ENCODE results near the gene CELF6.
"Not testable (repeated sequence)": the region's sequence is repeated elsewhere in the genome, so short reads cannot be mapped to it uniquely, and the experiment has no call there.

Gene CELF6

GRCh38 chr15:72315706-72316370 is 4.1 kb downstream of the CELF6 start:
- peak; percentile 9 for DNase-seq

DNA sequence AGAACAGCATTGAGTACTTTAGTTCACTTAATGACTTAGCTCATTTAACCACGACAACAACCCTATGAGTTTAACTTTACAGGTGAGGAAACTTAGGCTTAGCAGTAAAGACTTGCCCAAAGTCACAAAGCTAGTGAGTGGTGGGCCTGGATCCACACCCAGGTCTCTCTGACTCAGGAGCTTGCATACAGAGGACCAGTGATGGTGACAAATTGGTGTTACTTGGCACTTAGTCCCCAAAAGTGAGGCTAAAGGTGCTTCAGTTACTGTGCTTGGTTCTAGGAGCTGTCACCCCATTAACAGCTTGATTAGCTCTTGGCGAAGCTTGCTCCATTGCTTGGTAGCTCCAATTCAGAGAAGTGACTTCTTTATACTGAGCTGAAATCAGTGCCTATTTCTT is 6.1 kb downstream of the CELF6 start:
- DNase-seq, result no peak

DNA sequence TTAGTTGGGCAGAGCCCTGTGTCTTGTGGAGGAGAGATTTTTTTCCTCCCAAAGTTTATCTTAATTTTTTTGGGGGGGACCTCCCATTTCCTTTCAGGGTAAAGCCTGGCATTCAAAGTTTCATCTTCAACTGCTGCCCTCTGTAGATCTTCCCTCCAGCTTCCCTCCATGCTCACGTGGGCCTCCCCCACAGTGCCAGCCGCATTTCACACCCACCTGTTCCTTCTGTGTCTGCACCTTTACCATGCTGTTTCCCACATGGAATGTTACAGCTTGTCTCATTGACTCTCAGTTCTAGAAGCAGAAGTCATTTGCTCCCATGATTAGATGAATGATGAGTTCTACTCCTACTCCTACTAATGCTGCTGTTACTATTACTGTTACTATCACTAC is 6.5 kb downstream of the CELF6 start:
- no peak for DNase-seq

DNA sequence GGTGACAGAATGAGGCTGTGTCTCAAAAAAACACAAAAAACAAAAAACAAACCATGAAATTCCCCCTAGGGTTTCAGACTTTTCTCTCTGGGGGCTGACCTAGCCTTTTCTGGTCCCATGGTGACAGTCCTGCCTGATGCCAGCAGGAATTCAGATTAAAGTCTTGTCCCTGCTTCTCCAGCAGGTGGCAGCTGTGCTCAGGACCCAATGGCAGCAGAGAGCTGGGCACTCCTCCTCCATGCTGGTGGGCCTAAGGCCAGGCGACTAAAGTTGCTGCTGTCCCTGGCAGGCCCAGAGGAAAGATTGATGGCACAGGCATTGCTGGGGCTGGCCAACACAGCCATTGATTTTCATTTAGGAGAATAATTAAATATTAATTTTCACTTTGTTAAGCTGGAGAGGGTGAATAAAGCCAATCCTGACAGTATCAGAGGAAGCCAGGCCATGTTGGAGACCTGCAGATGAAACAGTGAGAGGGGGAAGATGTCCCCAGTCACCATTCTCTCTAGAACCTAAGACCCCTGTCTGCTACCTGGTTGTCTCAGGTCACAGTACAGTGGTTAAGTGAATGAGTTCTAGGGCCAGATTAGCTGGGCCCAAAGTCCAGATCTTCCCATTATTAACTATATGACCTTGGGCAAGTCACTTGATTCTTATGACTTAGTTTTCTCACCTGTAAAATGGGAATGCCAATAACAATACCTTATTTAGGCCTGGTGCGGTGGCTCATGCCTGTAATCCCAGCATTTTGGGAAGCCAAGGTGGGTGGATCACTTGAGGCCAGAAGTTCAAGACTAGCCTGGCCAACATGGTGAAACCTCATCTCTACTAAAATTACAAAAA is 7.1 kb downstream of the CELF6 start:
- DNase-seq, result peak; percentile 79

DNA sequence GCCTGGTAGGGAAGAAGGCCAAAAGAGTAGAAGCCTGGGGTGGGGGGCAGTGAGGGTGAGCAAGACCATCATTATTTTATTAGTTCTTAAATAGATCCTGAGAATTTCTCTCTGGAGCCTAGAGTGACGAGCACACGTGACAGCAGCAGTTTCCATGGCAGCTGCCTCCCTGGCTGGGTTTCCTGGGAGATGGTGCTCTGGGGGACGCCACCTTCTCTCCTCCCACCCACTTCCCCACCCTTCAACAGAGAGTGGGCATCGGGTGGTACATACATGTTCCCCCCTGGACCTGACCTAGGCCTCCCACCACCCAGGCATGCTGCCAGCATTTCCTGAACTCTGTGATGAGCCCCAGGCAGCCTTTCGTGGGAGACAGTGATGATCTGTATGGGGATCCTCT is 12.9 kb downstream of the CELF6 start:
- no peak for DNase-seq

GRCh38 chr15:72306211-72306785 is 13.7 kb downstream of the CELF6 start:
- DNase-seq, result peak; percentile 52

GRCh38 chr15:72304596-72304995 is 15.4 kb downstream of the CELF6 start:
- no peak for DNase-seq

- no peak for DNase-seq
Measured at GRCh38 chr15:72302955-72303354, 17.0 kb downstream of the CELF6 start.

DNA sequence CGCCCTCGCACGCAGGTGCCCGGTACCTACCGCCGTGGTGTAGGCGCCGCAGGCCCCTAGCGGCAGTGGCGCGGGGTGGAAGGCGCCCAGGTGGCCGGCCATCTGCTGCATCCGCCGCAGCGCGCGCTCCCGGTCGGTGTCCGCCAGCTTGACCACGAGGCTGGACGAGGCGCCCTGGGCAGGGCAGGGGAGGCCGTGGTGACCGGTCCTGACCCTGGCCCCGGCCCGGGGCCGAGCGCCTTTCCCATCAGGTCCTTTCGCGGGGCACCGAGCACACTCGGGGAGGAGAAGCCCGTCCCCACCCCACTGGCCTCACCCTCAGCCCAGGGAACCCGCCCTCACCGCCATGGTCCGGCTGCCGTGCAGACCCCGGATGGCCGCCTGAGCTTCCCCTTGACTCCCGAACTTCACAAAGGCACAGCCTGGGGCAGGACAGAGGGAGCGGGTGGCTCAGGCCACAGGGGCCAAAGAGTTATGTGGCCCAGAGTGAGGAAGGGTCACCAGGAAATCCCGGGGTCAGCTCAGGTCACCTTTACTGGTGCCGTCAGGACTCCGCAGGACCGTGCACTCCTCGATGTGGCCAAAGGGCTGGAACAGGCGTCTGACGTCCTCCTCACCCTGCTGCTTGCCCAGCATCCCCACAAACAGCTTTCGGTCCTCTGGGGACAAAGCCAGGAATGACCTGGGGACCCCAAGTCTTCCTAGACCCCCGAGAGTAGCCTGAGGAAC is 30.2 kb downstream of the CELF6 start:
- no peak for DNase-seq

DNA sequence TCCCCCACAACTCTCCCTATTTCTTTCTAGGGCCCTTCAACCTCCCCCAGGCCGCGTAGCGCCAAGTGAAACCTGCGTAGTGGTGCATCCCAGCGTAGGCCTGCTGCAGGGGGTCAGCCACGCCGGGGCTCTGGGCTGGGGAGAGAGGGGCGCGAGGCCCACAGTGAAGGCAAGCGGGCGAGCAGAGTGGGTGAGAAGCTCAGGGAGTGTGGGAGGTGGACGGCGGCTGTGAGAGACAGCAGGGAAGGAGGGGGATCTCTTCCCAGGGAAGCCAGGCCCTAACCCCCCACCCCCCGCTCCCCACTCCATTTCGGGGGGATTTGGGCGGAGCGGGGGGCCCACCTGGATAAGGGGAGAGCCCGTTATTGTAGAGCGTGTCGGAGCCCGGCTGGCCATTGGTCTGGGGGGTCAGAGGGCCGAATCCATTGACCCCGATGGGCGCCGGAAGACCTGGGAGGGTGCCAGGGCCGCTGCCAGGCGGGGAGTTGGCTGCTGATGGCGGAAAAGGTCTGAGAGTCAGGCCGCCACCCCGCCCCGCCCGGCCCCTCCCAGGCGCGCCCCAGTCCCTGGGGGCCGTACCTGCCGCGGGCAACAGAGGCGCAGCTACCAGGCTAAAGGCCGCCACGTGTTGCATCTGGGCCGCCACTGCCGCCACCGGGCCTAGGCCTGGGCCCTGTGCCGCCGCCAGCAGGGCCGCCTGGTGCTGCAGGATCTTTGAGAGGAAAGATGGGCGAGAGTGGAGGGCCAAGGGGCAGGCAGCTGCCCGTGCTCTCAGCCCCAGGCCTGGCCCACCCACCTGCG is 31.0 kb downstream of the CELF6 start:
- DNase-seq, result no peak

DNA sequence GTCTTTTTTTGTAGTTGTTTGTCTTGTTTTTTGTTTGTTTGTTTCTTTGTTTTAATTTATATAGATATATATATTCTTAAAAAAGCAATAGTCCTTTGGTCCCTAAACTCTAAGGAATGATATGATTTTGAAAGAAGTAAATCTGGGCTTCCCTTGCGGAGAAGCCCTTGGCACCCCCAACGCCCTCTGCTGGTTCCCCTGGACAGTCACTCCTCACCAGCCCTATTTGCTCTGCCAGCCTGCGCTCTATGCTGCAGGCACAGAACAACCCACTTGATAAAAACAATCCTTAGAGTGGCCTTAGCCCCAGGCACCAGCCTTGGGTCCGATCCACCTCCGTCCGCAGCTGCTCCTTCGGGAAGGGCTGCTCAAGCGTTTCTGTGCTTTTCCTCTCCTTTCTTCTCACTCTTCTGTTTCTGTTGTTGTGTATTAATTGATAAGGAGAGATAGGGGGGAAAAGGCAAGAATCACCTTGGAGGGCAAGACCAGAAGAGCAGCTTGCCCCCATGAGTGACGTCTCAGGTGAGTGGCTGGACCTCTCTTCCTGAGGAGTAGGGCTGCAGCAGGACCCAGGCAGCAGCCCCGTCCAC is 33.9 kb downstream of the CELF6 start:
- DNase-seq, result peak; percentile 41

DNA sequence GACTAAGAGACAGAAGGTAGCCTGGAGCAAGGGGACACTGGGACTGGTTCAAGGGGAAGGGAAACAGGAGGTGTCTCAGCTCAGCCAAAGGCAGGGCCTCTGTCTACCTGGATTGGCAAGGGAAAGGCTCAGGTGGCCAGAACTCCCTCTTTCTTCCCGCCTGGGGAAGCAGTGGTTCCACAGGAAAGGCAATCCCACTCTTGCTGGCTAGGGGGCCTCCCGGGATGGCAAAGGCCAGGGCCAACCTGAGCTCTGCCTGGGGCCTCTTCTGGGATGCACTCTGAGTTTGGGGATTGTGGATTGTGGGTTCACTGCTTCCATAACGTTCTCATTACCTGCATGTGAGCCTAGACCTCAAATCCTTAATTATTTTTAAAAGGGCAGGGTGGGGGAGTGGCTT is 34.6 kb downstream of the CELF6 start:
- DNase-seq, result no peak

DNA sequence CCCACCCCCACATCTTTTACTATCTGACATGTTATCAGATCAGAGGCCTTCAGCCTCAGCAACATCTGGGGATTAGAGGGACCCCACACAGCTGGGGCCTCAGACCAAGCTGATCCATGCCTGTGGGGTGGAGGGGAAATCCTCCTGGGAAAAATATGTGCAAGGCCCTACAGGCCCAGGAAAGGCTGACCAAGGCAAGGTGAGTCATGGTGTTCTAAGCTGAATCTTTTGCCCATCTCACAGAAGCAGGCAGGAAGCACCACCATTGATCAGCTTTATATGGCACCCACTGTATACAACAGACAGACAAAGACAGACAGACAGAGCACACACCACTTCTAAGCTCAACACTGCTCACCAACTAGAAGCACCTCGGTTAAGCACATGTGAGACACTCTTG is 35.2 kb downstream of the CELF6 start:
- DNase-seq, result no peak

GRCh38 chr15:72281713-72282112 is 38.2 kb downstream of the CELF6 start:
- DNase-seq, result no peak

- DNase-seq, result no peak
Measured at GRCh38 chr15:72280751-72281150, 39.2 kb downstream of the CELF6 start.

- DNase-seq, result no peak
Measured at GRCh38 chr15:72278737-72279136, 41.2 kb downstream of the CELF6 start.

- no peak for DNase-seq
Measured at GRCh38 chr15:72276326-72276700, 43.6 kb downstream of the CELF6 start.

GRCh38 chr15:72275635-72276325 is 44.2 kb downstream of the CELF6 start:
- DNase-seq, result not testable (repeated sequence)

GRCh38 chr15:72272997-72273352 is 47.0 kb downstream of the CELF6 start:
- DNase-seq, result no peak

DNA sequence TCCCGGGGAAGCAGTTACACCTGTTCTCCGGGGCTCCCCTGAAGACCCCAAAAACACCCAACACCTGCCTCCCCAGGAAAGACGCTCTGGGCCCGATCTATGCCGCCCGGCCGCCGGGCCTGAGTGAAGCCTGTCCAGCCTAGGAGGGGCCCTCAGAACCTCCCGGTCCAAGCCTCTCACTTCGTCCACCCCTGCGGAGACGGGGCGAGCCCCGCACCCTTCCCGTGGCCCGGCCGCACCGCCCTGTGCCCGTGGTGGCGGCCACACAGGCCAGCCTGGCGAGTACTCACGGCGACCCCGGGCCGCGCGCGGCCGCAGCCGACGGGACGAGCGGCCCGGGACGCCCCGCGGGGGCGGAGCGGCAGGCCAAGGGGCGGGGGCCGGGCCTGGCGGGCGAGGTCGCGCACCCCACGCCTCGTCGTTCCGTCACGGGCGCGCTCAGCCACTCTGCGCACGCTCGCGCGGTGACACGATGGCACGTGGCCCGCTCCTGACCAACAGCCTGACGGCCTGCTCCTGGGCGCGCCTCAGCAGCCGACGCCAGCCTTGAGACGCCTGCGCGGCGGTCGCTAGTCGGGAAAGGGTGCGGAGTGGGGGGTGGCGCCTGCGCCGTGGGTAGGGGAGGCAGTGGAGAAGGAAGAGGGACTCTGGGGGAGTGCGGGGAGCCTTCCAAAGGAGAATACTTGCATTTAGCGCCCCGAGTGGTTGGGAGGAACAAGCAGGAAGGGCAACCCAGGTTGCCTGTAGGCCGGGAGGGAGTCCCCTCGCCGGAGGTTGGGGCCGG is 47.6 kb downstream of the CELF6 start, which contains the start of gene PARP6:
TSS of gene PARP6 (minus strand) at position 342 of the 784 bp plus-strand sequence. CDS start 5,077 bp downstream, outside the sequence.
- DNase-seq, result peak; percentile 98

- peak; percentile 55 for DNase-seq
Measured at GRCh38 chr15:72271895-72272212, 48.1 kb downstream of the CELF6 start.
